ENCODE results near the gene IKBIP.

GRCh38 chr12:98592825-98593322 lies 51.7 kb downstream of the IKBIP start:
- TF ChIP-seq POLR2AphosphoS5 (IDR thresholded peaks at IDR 0.05; ENCODE audit: borderline replicate concordance, low read depth, low read length) (no peak), EZH2 (IDR thresholded peaks at IDR 0.05) (no peak)

All from SK-N-MC (cell line).